Measurements from ENCODE around the gene WDR19.
A peak's percentile ranks its signal among the peaks of the same experiment; 100 is the strongest.

WDR19 gene

GRCh38 chr4:39305912-39306677, 123.8 kb downstream of the WDR19 start:
- no peak for DNase-seq

GRCh38 chr4:39308611-39309010, 126.3 kb downstream of the WDR19 start:
- DNase-seq: peak in 1 of 14 donors; percentile 47

DNA sequence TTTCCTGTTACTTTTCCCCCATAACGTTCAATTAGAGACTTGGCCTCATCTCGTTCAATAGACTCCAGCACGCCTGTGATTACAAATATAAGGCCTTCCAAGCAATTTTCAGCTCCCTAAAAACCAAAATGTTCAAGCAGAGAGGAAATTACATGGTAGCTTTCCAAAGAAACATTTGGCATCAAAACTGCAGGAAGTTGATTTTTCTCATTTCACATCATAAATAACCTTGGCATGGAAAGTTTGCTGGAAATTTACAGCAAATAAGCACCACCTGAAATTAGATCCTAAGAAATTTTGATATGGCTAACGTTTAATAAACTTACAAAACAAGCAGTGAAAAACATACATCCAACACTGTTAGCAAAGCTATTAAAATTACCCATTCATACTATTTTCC, 130.5 kb downstream of the WDR19 start:
- DNase-seq: peak in 1 of 14 donors; percentile 74

- no peak for DNase-seq
These were observed 137.3 kb downstream of the WDR19 start for GRCh38 chr4:39319676-39320075.

- DNase-seq: no peak
These were observed 138.2 kb downstream of the WDR19 start for GRCh38 chr4:39320381-39321115.

DNA sequence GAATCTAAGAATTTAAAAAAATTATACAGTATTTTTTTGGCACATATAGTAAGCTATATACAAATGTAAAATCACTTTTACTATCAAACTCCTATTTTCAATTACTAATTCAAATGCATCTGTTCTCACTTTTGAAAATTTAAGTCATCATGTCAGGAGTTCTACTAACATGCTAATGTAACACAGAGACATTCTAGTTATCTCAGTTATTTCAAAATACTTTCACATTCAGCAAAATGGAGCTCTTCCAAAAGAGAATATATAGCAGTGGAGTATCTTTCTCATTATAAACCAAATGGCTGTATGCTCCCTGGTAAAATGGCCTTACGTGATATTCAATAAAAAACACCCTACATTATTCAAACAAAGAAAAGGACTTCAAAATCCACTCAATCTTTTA, 141.5 kb downstream of the WDR19 start:
- DNase-seq: no peak

- no peak for DNase-seq
These were observed 142.1 kb downstream of the WDR19 start for GRCh38 chr4:39324446-39324845.

- no peak for DNase-seq
These were observed 142.7 kb downstream of the WDR19 start for GRCh38 chr4:39324897-39325613.

DNA sequence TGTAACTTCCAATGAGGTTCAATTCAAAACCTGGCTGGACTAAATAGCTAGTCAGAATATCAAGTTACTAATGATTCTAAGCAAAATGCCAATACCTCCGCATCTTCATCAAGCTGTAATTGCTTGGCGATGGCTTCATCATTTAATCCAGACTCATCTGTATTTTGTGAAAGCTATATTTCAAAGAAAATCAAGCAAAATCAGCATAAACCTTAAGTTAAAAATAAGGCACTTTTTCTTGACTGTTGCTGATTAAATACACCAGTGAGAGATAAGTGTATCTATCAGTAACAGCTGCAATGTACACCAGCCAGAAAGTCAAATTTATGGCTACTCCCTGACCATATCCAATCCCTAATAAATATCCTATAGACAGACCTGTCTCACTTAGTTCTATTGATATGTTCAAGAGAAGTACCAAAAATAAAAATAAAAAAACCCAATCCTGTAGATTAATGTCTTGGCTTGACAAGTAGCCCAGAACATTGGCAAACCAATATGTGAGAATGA, 144.2 kb downstream of the WDR19 start:
- DNase-seq: no peak

- DNase-seq: no peak
These were observed 148.0 kb downstream of the WDR19 start for GRCh38 chr4:39330353-39330752.

GRCh38 chr4:39331191-39331590, 148.9 kb downstream of the WDR19 start:
- no peak for DNase-seq
